ENCODE data around the gene USP6NL.
"Not testable (repeated sequence)": the region's sequence is repeated elsewhere in the genome, so short reads cannot be mapped to it uniquely, and the experiment has no call there.

USP6NL gene

GRCh38 chr10:11511321-11511720 lies 100.1 kb downstream of the USP6NL start:
- DNase-seq: no peak

- no peak for DNase-seq
Observed at GRCh38 chr10:11510736-11511135, 100.7 kb downstream of the USP6NL start.

- DNase-seq: no peak
Observed at GRCh38 chr10:11510281-11510680, 101.2 kb downstream of the USP6NL start.

GRCh38 chr10:11509036-11509435 lies 102.4 kb downstream of the USP6NL start:
- no peak for DNase-seq

GRCh38 chr10:11506247-11506789 lies 105.1 kb downstream of the USP6NL start:
- no peak for DNase-seq

- DNase-seq: no peak
Observed at GRCh38 chr10:11505639-11506038, 105.8 kb downstream of the USP6NL start.

- DNase-seq: no peak
Observed at GRCh38 chr10:11504566-11505285, 106.7 kb downstream of the USP6NL start.

GRCh38 chr10:11501600-11501999 lies 109.8 kb downstream of the USP6NL start:
- no peak for DNase-seq

GRCh38 chr10:11499425-11500071 lies 111.9 kb downstream of the USP6NL start:
- no peak for DNase-seq

- DNase-seq: no peak
Observed at GRCh38 chr10:11498399-11498798, 113.1 kb downstream of the USP6NL start.

- not testable (repeated sequence) for DNase-seq
Observed at GRCh38 chr10:11494923-11495322, 116.5 kb downstream of the USP6NL start.

- no peak for DNase-seq
Observed at GRCh38 chr10:11493646-11494045, 117.8 kb downstream of the USP6NL start.

GRCh38 chr10:11491087-11491486 lies 120.4 kb downstream of the USP6NL start:
- no peak for DNase-seq

- DNase-seq: no peak
Observed at GRCh38 chr10:11489591-11489990, 121.9 kb downstream of the USP6NL start.

GRCh38 chr10:11488126-11488525 lies 123.3 kb downstream of the USP6NL start:
- DNase-seq: no peak

- DNase-seq: no peak
Observed at GRCh38 chr10:11483201-11484148, 128.0 kb downstream of the USP6NL start.

GRCh38 chr10:11482306-11482705 lies 129.1 kb downstream of the USP6NL start:
- no peak for DNase-seq

- DNase-seq: no peak
Observed at GRCh38 chr10:11480687-11481086, 130.8 kb downstream of the USP6NL start.

GRCh38 chr10:11479300-11479699 lies 132.2 kb downstream of the USP6NL start:
- DNase-seq: no peak

GRCh38 chr10:11478807-11479206 lies 132.6 kb downstream of the USP6NL start:
- no peak for DNase-seq

GRCh38 chr10:11475831-11476434 lies 135.5 kb downstream of the USP6NL start:
- no peak for DNase-seq

GRCh38 chr10:11473128-11473760 lies 138.2 kb downstream of the USP6NL start:
- DNase-seq: no peak
